22Rv1 (cell line): Measurements from ENCODE around the gene MPP3.
A peak's percentile ranks its signal among the peaks of the same experiment; 100 is the strongest.

ENCODE experiments used
- H3K27ac ChIP-seq: fragments of 450-650 bp; 2 replicates; pipeline ENCODE4 v1.5.1; 2017
- ZFX ChIP-seq: fragments of 450-650 bp; IDR thresholded peaks from 2 replicates; pipeline ENCODE4 v1.6.1; 2017; ENCODE audit warnings: antibody characterized with exemption, borderline replicate concordance
- TF ChIP-seq, protein P1 (sequence below): fragments of 450-650 bp; IDR thresholded peaks from 2 replicates; pipeline ENCODE4 v1.5.1; 2017; ENCODE audit warnings: mild to moderate bottlenecking

Gene MPP3

DNA sequence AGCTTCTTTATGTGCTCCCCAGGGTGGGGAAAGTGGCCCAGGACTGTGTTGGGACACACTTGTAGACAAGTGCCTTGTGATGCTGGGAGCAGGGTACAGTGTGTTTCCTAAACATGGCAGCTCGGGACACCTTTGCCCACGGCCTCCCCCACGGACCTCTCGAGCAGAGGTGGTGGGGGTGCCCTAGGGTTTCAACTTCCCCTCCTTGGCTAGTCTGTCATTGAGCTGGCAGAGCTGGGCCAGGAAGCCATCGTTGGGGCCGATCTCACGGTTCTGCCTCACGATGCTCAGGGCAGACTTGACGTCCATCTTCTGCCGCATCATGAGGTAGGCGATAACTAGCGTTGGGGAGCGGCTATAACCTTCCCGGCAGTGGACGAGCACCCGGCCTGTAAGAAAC is 63.5 kb downstream of the MPP3 start:
- TF ChIP-seq ZFX, result no peak
- TF ChIP-seq, protein P1, sequence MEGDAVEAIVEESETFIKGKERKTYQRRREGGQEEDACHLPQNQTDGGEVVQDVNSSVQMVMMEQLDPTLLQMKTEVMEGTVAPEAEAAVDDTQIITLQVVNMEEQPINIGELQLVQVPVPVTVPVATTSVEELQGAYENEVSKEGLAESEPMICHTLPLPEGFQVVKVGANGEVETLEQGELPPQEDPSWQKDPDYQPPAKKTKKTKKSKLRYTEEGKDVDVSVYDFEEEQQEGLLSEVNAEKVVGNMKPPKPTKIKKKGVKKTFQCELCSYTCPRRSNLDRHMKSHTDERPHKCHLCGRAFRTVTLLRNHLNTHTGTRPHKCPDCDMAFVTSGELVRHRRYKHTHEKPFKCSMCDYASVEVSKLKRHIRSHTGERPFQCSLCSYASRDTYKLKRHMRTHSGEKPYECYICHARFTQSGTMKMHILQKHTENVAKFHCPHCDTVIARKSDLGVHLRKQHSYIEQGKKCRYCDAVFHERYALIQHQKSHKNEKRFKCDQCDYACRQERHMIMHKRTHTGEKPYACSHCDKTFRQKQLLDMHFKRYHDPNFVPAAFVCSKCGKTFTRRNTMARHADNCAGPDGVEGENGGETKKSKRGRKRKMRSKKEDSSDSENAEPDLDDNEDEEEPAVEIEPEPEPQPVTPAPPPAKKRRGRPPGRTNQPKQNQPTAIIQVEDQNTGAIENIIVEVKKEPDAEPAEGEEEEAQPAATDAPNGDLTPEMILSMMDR, result no peak
- no peak overlapping the region for H3K27ac ChIP-seq

DNA sequence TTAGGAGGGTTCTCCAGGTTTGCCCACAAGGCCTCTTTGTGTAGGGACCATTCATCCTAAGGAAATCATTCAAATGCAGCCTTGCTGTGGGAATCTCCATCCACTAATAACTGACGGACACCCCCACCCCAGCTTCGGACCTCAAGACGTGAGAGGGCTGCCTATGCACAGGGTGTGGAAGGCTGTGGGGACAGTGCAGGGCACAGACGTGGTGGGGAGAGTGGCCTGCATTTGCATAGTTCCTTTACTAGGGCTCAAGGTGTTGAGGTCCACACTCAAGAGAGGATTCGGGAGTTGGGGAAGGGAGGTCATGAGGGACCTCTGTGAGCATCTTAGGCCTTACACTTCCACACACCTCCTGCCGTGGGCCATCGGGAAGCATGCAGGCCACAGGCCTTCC is 64.0 kb downstream of the MPP3 start:
- TF ChIP-seq ZFX, result no peak
- TF ChIP-seq, protein P1, result no peak
- no peak overlapping the region for H3K27ac ChIP-seq

DNA sequence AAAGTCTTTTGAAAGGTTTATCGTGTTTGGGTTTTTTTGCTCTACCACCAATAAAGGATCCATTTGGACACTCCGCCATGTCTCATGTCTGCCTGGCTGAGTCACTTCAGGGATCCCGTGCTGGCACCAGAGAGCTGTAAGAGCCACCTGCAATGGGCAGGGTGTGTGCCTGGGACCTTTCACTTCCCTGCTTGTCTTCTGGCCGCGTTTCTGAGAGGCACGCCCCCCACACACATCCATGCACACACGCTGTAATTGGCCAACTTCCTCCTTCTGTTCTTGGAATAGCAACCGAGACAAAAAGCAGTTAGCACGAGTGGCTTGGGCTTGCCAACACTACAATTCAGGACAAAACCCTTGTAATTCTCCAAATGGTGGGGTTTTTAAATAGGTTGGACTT is 64.6 kb downstream of the MPP3 start:
- TF ChIP-seq ZFX, result no peak
- TF ChIP-seq, protein P1, result no peak
- H3K27ac ChIP-seq, result no peak overlapping the region

DNA sequence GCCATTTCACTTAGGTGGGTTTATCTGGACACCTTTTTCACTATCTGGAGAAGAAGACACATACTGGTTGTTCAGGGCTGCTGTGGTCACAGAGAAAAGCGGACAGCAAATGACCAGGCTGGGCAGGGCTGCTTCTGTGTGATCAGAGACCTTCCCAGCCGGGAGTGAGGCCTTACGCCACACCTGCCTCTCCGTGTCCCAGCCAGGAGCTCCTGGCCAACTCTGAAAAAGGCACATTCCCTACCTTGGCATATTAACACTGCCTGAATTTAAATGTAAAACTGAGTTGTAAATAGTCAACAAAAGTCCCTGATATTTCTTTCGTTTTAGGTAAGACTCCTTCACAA is 65.3 kb downstream of the MPP3 start:
- no peak for TF ChIP-seq ZFX
- TF ChIP-seq, protein P1, result no peak

DNA sequence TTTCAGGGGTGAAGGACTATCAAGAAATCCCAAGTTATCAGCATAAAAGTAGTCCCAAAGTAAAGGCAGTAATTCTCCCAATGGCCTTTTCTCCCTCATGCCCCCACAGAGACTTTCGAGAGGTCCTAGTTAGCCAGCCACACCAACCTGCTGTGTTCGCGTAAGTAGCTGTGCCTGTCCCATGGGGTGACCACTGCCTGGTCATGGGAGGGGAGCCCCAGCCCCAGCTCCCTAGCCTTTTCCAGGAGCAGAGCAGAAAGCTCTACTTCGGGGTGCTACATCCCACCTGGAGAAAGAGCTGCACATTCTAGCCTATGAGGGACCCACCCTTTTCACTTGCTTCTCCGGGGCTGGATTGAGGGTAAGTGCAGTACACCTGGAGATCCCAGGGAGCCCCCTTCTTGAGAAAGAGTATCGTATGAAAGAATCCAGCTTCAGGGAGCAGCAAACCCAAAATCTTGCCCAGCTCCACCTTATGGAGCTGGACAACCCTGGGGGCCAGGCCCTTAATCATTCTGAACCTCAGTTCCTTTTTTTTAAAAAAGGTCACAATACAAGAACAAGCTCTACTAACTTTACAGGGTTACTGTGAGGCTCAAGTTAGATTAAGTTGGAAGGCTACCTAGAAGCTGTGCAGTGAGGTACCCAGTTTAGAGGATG is 65.8 kb downstream of the MPP3 start:
- no peak for TF ChIP-seq ZFX
- TF ChIP-seq, protein P1, result no peak
- H3K27ac ChIP-seq, result no peak overlapping the region

More for the DNA sequence above, 65.3 kb downstream of the MPP3 start:
- no peak overlapping the region for H3K27ac ChIP-seq

DNA sequence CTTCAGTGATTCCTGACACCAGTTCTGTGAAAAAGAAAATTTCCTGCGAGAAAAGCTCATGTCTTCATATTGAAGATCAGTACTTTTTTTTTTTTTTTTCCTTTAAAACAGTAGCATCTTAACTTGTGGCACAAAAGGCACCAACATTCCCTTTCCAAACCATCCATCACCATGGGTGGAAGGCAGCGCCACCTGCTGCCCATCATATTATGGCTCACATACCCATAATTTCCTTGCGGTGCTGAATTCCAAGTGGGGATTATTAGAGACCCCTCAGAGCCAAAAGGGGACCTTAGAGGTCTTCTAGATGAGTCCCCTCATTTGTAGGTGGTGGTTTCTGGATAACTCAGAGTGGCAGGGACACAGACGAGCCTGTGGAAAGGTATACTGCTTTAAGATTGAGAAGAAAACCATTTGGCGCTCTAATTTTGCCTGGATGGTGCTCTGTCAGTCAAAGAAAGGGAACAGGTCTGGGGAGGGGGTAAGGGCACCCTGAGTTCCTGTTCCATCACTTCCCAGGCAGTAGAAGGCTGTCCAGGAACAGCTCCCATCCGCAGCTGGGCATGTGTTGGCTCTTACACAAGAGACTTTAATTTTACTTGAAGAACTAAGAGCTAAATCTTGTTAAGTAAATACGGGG is 66.4 kb downstream of the MPP3 start:
- TF ChIP-seq, protein P1, result peak; percentile 96
- TF ChIP-seq ZFX, result no peak
- H3K27ac ChIP-seq, result no peak overlapping the region

DNA sequence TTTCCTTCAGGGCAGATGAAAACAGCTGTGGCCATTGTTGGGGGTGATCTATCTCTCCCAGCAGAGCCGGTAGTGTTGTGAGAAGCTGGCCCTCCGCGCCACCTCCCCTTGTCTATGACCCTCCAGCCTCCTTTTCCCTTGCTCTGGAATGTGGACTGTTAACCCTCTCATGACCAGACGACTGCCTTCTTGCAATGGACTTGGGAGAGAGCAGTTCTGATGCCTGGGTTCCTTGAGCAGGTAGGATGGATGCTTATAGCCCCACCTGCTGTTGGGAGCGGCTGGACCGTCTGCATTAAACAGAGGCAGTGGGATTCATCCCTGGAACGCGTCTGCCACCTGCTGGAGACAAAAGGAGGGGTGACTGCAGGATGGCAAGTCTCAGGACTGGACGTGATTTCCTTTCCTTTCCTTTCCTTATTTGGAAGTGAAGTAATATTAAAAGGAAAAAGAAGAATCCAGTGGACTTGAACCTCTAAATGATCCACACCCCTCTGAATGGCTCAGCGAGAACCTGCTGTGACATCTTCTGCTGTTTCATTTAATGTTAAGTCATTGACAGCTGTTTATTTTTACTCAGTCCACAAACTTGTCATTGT is 72.6 kb downstream of the MPP3 start:
- TF ChIP-seq ZFX, result no peak
- TF ChIP-seq, protein P1, result peak; percentile 99

More for the DNA sequence above, 72.6 kb downstream of the MPP3 start:
- H3K27ac ChIP-seq, result no peak overlapping the region
